IPS DF 6.9 (cell line): Measurements from ENCODE around the gene DGKB.

ENCODE experiments used
- DNase-seq: peaks from one replicate; pipeline ENCODE4 v3.0.0-alpha.2; 2013; ENCODE audit warnings: low read depth, low spot score
- H3K27ac ChIP-seq: one replicate; pipeline ENCODE4 v1.5.1; 2013; ENCODE audit warnings: low read length, control low read depth
- H3K27me3 ChIP-seq: 2 replicates; pipeline ENCODE4 v1.6.1; 2013; ENCODE audit warnings: mild to moderate bottlenecking, low read length; ENCODE audit not compliant: control insufficient read depth, insufficient read depth
- H3K36me3 ChIP-seq: 2 replicates; pipeline ENCODE4 v1.6.1; 2013; ENCODE audit warnings: low read length; ENCODE audit not compliant: control insufficient read depth, insufficient read depth
- H3K4me1 ChIP-seq: 2 replicates; pipeline ENCODE4 v1.6.1; 2013; ENCODE audit warnings: low read length; ENCODE audit not compliant: control insufficient read depth, insufficient read depth
- H3K4me3 ChIP-seq: 2 replicates; pipeline ENCODE4 v1.5.1; 2013; ENCODE audit warnings: mild to moderate bottlenecking, low read length
- H3K9me3 ChIP-seq: 2 replicates; pipeline ENCODE4 v1.6.1; 2013; ENCODE audit warnings: low read length, inconsistent platforms; ENCODE audit not compliant: control insufficient read depth, insufficient read depth
- WGBS: extraction: QIAGEN DNeasy Blood & Tissue Kit; methylation state at CpG from one replicate; pipeline ENCODE4 v1.1.7; 2013; ENCODE audit warnings: mixed read lengths, missing lambda C conversion rate; ENCODE audit not compliant: insufficient read length, insufficient coverage; 5-methylcytosine and 5-hydroxymethylcytosine counted together

DGKB gene

DNA sequence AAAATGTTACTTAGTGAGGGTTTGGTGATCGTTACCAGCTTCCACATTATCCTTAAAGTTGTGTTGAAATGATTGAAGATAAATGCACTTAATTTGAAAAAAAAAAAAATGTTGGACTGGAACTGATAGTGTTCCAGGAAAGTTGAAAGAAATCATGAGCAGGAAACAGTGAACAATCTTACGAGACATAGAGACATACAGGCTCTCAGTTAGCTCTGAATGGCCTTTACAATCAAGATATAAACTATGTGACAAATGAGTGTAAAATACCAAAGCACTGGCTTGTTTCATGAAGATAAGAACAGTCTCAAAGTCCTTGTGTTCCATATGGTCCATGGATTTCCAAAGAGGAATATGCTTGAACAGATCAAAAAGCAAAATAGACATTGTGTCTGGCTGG is 483.0 kb downstream of the DGKB start:
- Histone ChIP-seq H3K9me3 (no peaks in the 10 kb centered on the region), H3K36me3 (no peaks in the 10 kb centered on the region), H3K4me3 (no peak overlapping the region), H3K27ac (no peak overlapping the region), H3K27me3 (no peaks in the 10 kb centered on the region), H3K4me1 (no peaks in the 10 kb centered on the region)
- no peak for DNase-seq
- no CpG with 5 or more reads among the region's 2 CpGs for WGBS

DNA sequence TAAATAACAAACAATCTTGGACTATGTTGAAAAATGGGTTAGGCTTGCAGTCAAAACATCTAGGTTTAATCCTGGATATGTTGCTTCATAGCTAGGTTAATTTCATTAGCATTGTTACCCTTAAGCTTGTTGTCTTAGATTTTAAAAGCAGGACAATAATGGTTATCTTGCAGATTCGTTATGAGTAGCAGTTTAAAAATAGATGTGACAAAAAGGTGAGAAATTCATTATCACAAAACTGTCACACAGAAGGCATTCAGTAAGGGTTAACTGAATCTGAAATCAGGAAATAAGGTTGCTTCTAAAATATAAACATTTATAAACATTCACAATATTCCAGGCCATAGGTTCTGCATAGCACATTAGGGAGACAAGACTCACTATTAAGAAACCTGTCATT is 483.9 kb downstream of the DGKB start:
- DNase-seq: no peak
- no CpG with 5 or more reads among the region's 1 CpG for WGBS
- H3K9me3 ChIP-seq: no peaks in the 10 kb centered on the region

DNA sequence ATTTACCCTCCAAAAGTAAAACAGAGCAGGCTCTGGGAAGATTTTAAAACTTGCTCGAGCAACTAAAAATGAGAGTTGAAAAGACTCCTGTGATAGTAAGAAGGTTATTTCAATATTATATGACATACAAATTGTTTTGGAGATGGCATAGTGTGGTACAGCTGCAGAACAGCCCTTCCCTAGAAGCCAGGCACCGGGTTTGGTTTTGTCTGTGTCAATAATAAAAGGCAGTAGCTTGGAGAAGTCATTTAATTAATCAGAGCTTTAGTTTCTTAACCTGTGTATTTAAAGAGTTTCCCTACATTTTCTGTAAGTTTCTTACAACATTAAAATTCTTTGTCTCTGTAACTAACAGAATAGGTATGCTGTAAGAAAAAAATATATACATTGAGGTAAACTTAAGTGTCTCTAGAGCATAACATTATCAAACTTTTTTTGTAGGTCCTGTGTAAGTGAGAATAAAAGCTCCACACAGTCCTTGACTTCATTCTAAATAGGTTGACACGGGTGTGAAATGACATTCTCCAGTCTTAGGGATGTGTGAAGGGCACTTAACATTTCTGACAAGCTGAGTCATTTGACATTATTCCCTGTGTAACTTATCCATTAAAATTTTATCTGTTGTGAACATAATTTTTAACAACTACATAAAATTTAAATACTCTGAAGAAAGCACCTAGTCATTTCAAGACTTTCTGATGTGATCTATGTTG is 488.1 kb downstream of the DGKB start:
- no peaks in the 10 kb centered on the region for H3K4me1 ChIP-seq
- WGBS: no CpG with 5 or more reads among the region's 3 CpGs
- no peaks in the 10 kb centered on the region for H3K36me3 ChIP-seq
- no peak overlapping the region for H3K4me3 ChIP-seq
- no peak overlapping the region for H3K27ac ChIP-seq
- no peaks in the 10 kb centered on the region for H3K9me3 ChIP-seq
- DNase-seq: no peak
- no peaks in the 10 kb centered on the region for H3K27me3 ChIP-seq

More for the DNA sequence above, 483.9 kb downstream of the DGKB start:
- no peak overlapping the region for H3K27ac ChIP-seq
- no peaks in the 10 kb centered on the region for H3K4me1 ChIP-seq
- no peaks in the 10 kb centered on the region for H3K36me3 ChIP-seq
- no peak overlapping the region for H3K4me3 ChIP-seq
- no peaks in the 10 kb centered on the region for H3K27me3 ChIP-seq

DNA sequence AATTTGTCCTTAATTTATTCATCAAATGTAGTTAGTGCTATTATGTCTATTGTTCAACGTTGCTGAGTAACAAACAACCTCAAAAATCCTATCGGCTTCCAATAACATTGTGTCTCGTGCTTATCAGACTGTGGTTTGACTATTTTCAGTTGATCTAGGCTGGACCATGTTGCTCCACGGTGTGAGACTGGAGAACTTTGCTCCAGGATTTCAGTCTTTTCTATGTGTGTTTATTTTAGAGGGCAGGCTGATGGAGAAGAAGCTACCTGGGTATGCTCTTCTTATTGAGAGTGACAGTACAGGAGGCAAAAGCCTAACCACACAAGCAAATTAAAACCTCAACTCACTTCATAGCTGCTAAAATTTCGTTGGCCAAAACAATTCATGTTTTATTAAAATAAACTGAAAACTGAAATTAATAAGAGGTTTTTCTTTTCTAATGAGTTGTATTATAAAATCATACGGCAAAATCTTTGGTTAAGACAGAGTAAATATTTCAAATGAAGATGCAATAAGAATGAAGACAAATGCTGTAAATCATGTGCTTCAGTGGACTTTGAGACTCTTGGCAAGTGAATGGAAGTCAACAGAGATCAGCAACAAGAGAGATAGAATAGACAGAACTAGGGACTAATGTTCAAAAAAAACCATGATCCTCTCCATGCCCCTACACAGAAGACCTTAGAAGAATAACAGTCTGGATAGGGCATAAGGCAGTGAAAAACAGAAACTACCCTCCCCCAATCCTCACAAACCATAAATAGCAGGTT is 495.1 kb downstream of the DGKB start:
- no peaks in the 10 kb centered on the region for H3K9me3 ChIP-seq
- H3K36me3 ChIP-seq: no peaks in the 10 kb centered on the region
- no peak overlapping the region for H3K27ac ChIP-seq
- H3K4me1 ChIP-seq: no peaks in the 10 kb centered on the region
- DNase-seq: no peak
- WGBS: no CpG with 5 or more reads among the region's 6 CpGs
- H3K4me3 ChIP-seq: no peak overlapping the region
- no peaks in the 10 kb centered on the region for H3K27me3 ChIP-seq

DNA sequence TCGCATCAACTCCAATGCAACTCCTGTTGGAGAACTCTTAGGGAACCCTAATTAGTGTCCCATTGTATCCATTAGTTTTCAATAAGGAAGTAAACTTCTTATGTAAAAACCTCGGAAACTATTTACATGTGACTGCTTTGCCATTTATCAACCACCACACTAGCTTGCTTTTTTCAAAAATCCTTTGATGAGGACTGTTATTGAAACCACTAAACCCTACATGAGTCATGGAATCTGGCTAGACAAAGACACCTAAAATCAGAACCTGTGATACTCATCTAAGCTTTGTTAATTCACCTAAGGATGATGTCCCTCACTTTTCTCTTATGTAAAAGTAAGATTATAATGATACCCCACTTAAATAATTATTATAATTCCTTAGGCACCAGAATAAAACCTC is 499.0 kb downstream of the DGKB start:
- Histone ChIP-seq H3K36me3 (no peaks in the 10 kb centered on the region), H3K27me3 (no peaks in the 10 kb centered on the region), H3K4me3 (no peak overlapping the region), H3K9me3 (no peaks in the 10 kb centered on the region), H3K4me1 (no peaks in the 10 kb centered on the region), H3K27ac (no peak overlapping the region)
- no peak for DNase-seq
- WGBS: no CpG with 5 or more reads among the region's 2 CpGs

DNA sequence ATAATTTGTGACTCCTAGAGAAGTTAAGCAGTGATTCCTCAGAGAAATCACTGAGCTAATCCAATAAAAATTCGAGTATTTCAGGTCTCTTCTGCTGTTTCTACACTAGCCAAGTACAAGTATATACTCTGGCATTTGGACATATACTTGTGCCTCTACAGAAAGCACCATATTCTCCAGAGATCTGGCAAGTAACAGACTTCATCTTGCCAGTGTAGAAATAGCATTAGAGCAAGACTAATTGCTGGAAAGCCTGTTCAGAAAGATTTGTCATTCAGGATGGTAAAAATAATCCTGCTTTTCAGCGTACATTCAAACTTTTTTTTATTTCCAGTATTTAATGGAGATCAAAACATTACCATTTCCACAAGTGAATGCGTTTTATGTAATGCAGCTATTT is 502.3 kb downstream of the DGKB start:
- WGBS: no CpG with 5 or more reads among the region's 3 CpGs
- Histone ChIP-seq H3K4me1 (no peaks in the 10 kb centered on the region), H3K27ac (no peak overlapping the region), H3K27me3 (no peaks in the 10 kb centered on the region), H3K9me3 (no peaks in the 10 kb centered on the region), H3K36me3 (no peaks in the 10 kb centered on the region), H3K4me3 (no peak overlapping the region)
- DNase-seq: no peak

DNA sequence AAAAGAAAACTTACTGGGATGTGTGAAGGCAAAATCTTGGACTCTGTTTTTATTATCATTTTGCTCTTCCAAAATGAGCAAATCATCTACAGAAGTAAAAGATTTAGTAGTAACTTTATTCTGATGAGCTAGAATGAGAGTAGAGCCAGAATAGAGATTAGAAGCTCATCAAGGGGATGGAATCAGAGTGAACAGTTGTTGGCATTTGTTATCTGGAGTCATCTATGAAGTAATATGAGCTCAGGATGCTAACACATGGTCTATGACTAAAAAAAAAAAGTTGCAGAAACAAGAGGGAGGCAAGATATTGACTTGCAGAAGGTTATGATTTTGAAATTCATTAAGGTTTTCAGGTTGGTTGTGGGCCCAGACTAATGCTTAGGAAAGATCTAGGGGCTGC is 504.0 kb downstream of the DGKB start:
- Histone ChIP-seq H3K4me1 (no peaks in the 10 kb centered on the region), H3K36me3 (no peaks in the 10 kb centered on the region), H3K27ac (no peak overlapping the region), H3K27me3 (no peaks in the 10 kb centered on the region), H3K9me3 (no peaks in the 10 kb centered on the region), H3K4me3 (no peak overlapping the region)
- no peak for DNase-seq

DNA sequence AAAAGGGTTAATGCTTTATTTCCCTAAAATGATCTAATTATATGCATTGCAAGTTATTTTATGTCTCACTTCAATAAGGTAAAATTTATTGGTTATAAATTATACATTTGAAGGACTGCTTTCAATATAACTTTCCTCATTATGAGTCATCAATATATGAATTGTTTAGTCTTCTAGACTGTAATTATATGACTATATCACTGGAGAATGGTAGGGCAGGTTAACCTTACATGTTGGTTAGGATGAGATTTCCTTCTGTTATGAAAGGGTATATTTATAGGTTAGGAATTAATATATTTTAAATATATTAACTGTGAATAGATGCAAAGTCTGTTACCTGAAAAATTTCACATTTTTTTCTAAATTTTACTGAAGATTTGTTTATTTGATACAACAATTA is 506.7 kb downstream of the DGKB start:
- no peak overlapping the region for H3K27ac ChIP-seq
- H3K9me3 ChIP-seq: no peaks in the 10 kb centered on the region
- no peaks in the 10 kb centered on the region for H3K27me3 ChIP-seq
- DNase-seq: no peak
- H3K4me1 ChIP-seq: no peaks in the 10 kb centered on the region
- H3K4me3 ChIP-seq: no peak overlapping the region
- no peaks in the 10 kb centered on the region for H3K36me3 ChIP-seq

DNA sequence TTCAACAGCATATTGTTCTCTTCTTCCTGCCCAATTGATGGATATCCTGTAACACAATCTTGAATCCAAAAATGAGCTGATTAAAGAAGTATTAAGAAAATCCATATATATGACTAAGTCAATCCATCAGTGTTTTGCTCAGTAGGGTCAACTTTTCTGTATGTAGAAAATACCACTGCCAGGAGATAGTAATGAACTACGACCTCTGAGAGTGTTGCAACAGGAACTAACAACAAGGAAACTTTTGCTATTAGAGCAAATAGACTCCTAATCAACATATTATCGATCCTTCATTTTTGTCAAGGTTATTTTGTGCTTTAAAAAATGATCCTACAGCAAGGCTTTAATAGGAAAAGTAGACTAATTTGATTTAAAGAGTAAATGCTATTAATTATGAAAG is 507.8 kb downstream of the DGKB start:
- H3K27ac ChIP-seq: no peak overlapping the region
- no peak overlapping the region for H3K4me3 ChIP-seq
- H3K4me1 ChIP-seq: no peaks in the 10 kb centered on the region
- H3K27me3 ChIP-seq: no peaks in the 10 kb centered on the region
- H3K9me3 ChIP-seq: no peaks in the 10 kb centered on the region
- DNase-seq: no peak
- no CpG with 5 or more reads among the region's 2 CpGs for WGBS
- no peaks in the 10 kb centered on the region for H3K36me3 ChIP-seq

DNA sequence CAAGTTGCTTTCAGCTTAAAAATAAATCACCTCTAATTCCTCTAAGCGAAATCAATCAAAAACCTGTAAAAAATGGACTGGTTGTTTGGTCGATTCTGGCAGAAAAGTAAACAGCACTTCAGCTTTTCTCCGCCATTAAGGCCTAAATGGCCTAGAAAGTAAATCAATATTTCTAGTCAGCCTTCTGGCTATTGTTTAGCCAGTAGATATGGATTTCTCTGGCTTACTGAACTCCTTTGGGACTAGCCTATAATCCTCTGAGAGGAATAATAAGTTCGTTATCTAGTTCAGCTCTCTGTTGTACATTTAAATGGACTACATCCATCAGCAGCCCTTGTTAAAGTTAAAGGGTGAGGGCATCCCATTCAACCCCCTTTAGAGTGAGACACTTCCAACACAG is 513.0 kb downstream of the DGKB start:
- no peak for DNase-seq
- no peaks in the 10 kb centered on the region for H3K27me3 ChIP-seq
- no peak overlapping the region for H3K4me3 ChIP-seq
- no peaks in the 10 kb centered on the region for H3K4me1 ChIP-seq
- no peak overlapping the region for H3K27ac ChIP-seq
- WGBS: no CpG with 5 or more reads among the region's 4 CpGs
- H3K9me3 ChIP-seq: no peaks in the 10 kb centered on the region
- H3K36me3 ChIP-seq: no peaks in the 10 kb centered on the region

DNA sequence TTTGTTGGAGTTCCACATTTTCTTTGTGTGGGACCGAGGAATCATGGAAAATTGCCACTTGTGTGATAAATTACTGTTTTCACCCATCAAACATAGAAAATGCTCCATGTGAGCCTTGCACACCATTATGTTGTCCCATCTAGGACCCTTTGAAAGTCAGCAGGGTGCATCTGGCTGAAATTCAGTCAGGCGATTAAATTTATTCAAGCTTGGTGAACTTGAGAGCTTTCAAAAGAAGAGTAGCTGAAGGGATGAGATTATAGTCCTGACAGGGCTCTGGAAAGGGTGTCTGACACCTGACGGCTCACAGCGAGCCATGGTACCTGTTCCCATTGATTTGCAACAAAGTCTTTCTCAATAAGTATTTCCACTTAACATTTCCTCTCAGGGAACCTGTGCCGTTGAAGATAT is 513.4 kb downstream of the DGKB start:
- no peak for DNase-seq
- no CpG with 5 or more reads among the region's 5 CpGs for WGBS
- Histone ChIP-seq H3K36me3 (no peaks in the 10 kb centered on the region), H3K4me3 (no peak overlapping the region), H3K4me1 (no peaks in the 10 kb centered on the region), H3K27ac (no peak overlapping the region), H3K9me3 (no peaks in the 10 kb centered on the region), H3K27me3 (no peaks in the 10 kb centered on the region)
